WTC11 (cell line): Measurements from ENCODE around the gene POLR3F. TPM values are rescaled to one million over a fixed set of nuclear protein-coding genes. Genes with fewer than 3 reads are reported as not detected.

Source experiments
- ATAC-seq: fragments of 200-7000 bp; cut with Tn5 transposase; 2 replicates; pipeline ENCODE4 v1.10.0; 2021; ENCODE audit warnings: mild to moderate bottlenecking, moderate library complexity
- CTCF ChIA-PET: fragments of 300-600 bp; sonication (Branson Sonifier 250); formaldehyde crosslinking; loops from one replicate; lab custom pipeline; 2021; ENCODE audit warnings: antibody characterized with exemption; lab: Charles Lee
- POLR2A ChIA-PET: fragments of 350-600 bp; sonication (Branson Sonifier 250); formaldehyde crosslinking; loops from one replicate; lab custom pipeline; 2021; ENCODE audit warnings: antibody characterized with exemption; lab: Charles Lee
- DNase-seq: peaks from one replicate; pipeline ENCODE4 v3.0.0; 2021; ENCODE audit warnings: low spot score
- H3K27ac Mint-ChIP-seq: 2 replicates; pipeline ENCODE4 v1.8.0; 2021; ENCODE audit warnings: mixed read lengths
- H3K27me3 Mint-ChIP-seq: 2 replicates; pipeline ENCODE4 v1.8.0; 2021; ENCODE audit warnings: low read depth, mild to moderate bottlenecking, moderate library complexity, mixed read lengths
- H3K36me3 Mint-ChIP-seq: 2 replicates; pipeline ENCODE4 v1.8.0; 2021; ENCODE audit warnings: mixed read lengths
- H3K4me1 Mint-ChIP-seq: 2 replicates; pipeline ENCODE4 v1.8.0; 2022; ENCODE audit warnings: mixed read lengths
- H3K4me3 Mint-ChIP-seq: 2 replicates; pipeline ENCODE4 v1.8.0; 2021; ENCODE audit warnings: mild to moderate bottlenecking, moderate library complexity, mixed read lengths
- H3K9me3 Mint-ChIP-seq: 2 replicates; pipeline ENCODE4 v1.8.0; 2021; ENCODE audit warnings: mixed read lengths
- ELF4 ChIP-seq: sonication (generic); formaldehyde crosslinking; IDR thresholded peaks from 2 replicates; pipeline ENCODE4 v1.8.1; 2022; ENCODE audit warnings: low read depth, mild to moderate bottlenecking, moderate library complexity, missing genetic modification reagents
- ETV6 ChIP-seq: sonication (generic); formaldehyde crosslinking; IDR thresholded peaks from 2 replicates; pipeline ENCODE4 v1.8.1; 2022; ENCODE audit warnings: mild to moderate bottlenecking, missing genetic modification reagents
- FOXJ3 ChIP-seq: sonication (generic); formaldehyde crosslinking; IDR thresholded peaks from 2 replicates; pipeline ENCODE4 v1.9.0; 2021; ENCODE audit warnings: missing genetic modification reagents, mild to moderate bottlenecking, borderline replicate concordance
- HMGA2 ChIP-seq: fragments of 250-450 bp; sonication (Bioruptor Pico); IDR thresholded peaks from 2 replicates; pipeline ENCODE4 v1.4.0; 2021; ENCODE audit warnings: mild to moderate bottlenecking, moderate library complexity
- KAT7 ChIP-seq: sonication (generic); formaldehyde crosslinking; IDR thresholded peaks from 2 replicates; pipeline ENCODE4 v1.8.1; 2023; ENCODE audit warnings: missing genetic modification reagents, mild to moderate bottlenecking, borderline replicate concordance
- NR1H2 ChIP-seq: sonication (generic); formaldehyde crosslinking; IDR thresholded peaks from 2 replicates; pipeline ENCODE4 v1.9.0; 2021; ENCODE audit warnings: mild to moderate bottlenecking, moderate library complexity, missing genetic modification reagents
- PRRX2 ChIP-seq: fragments of 250-450 bp; sonication (Bioruptor Pico); IDR thresholded peaks from 2 replicates; pipeline ENCODE4 v1.8.0; 2021; ENCODE audit warnings: mild to moderate bottlenecking
- RELA ChIP-seq: sonication (generic); formaldehyde crosslinking; IDR thresholded peaks from 2 replicates; pipeline ENCODE4 v1.8.1; 2022; ENCODE audit warnings: missing genetic modification reagents, mild to moderate bottlenecking, borderline replicate concordance
- TEAD4 ChIP-seq: sonication (generic); formaldehyde crosslinking; IDR thresholded peaks from 2 replicates; pipeline ENCODE4 v1.8.0; 2022; ENCODE audit warnings: mild to moderate bottlenecking, missing genetic modification reagents
- ZNF219 ChIP-seq: sonication (generic); formaldehyde crosslinking; IDR thresholded peaks from 2 replicates; pipeline ENCODE4 v1.8.0; 2023; ENCODE audit warnings: missing genetic modification reagents, mild to moderate bottlenecking, borderline replicate concordance
- ZNF317 ChIP-seq: sonication (generic); formaldehyde crosslinking; IDR thresholded peaks from 2 replicates; pipeline ENCODE4 v1.8.1; 2023; ENCODE audit warnings: low read depth, mild to moderate bottlenecking, moderate library complexity, missing genetic modification reagents, borderline replicate concordance
- ZNF396 ChIP-seq: fragments of 250-450 bp; sonication (Bioruptor Pico); IDR thresholded peaks from 2 replicates; pipeline ENCODE4 v1.8.0; 2021; ENCODE audit warnings: mild to moderate bottlenecking, moderate library complexity, borderline replicate concordance
- total RNA-seq: library from RNA; stranded (reverse); gene quantifications from 3 replicates; pipeline ENCODE4 v1.2.3, GENCODE V29; 2021
- TF ChIP-seq, protein P1 (sequence below): fragments of 250-450 bp; sonication (Bioruptor Pico); conservative IDR thresholded peaks from 2 replicates; pipeline ENCODE4 v1.9.0; 2021; ENCODE audit warnings: mild to moderate bottlenecking
- TF ChIP-seq, protein P2 (sequence below): sonication (generic); formaldehyde crosslinking; IDR thresholded peaks from 2 replicates; pipeline ENCODE4 v1.8.1; 2022; ENCODE audit warnings: low read depth, mild to moderate bottlenecking, moderate library complexity, missing genetic modification reagents, borderline replicate concordance
- TF ChIP-seq, protein P3 (sequence below): fragments of 200-600 bp; IDR thresholded peaks from 2 replicates; pipeline ENCODE4 v1.8.0; 2022; ENCODE audit warnings: antibody characterized with exemption
- TF ChIP-seq, protein P4 (sequence below): sonication (generic); formaldehyde crosslinking; IDR thresholded peaks from 2 replicates; pipeline ENCODE4 v1.8.1; 2022; ENCODE audit warnings: low read depth, missing genetic modification reagents, borderline replicate concordance
- TF ChIP-seq, protein P5 (sequence below): sonication (generic); formaldehyde crosslinking; IDR thresholded peaks from 2 replicates; pipeline ENCODE4 v1.8.0; 2022; ENCODE audit warnings: mild to moderate bottlenecking, missing genetic modification reagents
- TF ChIP-seq, protein P6 (sequence below): sonication (generic); formaldehyde crosslinking; IDR thresholded peaks from 2 replicates; pipeline ENCODE4 v1.8.1; 2023; ENCODE audit warnings: mild to moderate bottlenecking, moderate library complexity, missing genetic modification reagents
- TF ChIP-seq, protein P7 (sequence below): fragments of 250-450 bp; sonication (Bioruptor Pico); IDR thresholded peaks from 2 replicates; pipeline ENCODE4 v2.1.2; 2022; ENCODE audit warnings: mild to moderate bottlenecking, moderate library complexity

The POLR3F gene
- total RNA-seq, 1 experiment from 2014 or later, result 12.7 TPM

DNA sequence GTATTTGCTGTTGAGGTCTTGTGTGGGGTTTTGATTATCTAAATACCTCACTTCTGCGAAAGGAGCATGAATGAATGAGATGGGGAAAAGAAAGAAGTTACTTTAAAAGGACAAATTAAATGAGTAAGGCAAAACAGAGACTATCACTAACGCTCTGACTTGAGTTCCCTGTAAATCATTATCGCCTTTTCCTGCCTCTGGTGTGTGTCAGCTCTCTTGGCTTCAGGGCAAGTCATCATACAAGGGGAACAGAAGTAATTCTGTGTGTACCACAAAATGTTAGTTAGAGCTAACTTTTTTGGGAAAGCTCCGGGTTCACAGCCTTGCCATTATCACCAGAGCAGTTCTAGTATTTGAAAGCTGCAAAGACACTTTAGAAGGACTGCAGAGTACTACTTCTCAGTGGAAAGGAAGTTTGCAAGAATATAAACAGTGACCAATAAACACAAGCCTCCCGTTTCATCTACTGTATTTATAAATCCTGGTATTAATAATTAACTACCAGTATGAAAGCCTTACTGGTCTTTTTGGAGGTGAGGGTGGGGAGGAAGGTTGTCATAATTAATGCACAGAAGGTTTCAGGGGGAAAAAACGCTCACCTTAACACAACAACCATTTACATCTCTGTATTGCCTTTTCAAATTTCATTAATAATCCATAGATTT lies 1.5 kb upstream of the POLR3F start (continued):
- TF ChIP-seq, protein P1, sequence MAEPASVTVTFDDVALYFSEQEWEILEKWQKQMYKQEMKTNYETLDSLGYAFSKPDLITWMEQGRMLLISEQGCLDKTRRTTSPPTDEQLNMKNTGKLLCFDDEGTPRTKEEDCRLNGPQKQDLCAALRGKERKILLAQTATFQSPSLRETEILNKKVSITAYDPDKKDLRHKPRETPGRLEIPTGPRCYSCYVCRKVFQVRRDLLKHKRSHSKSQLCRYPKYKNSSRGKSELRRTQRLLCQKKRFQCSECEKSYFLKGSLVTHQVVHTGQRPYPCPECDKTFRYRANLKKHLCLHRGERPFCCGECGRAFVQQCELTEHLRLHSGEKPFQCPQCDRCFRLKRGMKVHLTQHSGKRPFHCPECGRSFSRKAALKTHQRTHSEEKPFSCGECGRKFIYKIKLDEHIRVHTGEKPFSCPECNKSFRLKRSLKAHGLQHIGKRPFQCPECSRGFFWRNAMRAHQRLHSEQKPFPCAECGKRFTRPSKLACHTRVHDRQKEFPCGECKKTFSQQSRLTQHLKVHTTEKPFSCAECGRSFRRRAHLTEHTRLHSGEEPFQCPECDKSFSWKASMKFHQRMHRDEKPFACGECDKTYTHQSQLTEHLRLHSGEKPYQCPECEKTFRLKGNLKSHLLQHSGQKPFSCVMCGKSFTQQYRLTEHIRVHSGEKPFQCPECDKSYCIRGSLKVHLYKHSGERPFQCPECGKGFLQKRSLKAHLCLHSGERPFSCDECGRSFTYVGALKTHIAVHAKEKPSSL (CRISPR knock-in tag), result no peak
- TF ChIP-seq, protein P2, sequence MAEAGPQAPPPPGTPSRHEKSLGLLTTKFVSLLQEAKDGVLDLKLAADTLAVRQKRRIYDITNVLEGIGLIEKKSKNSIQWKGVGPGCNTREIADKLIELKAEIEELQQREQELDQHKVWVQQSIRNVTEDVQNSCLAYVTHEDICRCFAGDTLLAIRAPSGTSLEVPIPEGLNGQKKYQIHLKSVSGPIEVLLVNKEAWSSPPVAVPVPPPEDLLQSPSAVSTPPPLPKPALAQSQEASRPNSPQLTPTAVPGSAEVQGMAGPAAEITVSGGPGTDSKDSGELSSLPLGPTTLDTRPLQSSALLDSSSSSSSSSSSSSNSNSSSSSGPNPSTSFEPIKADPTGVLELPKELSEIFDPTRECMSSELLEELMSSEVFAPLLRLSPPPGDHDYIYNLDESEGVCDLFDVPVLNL (CRISPR knock-in tag), result no peak
- TF ChIP-seq ZNF396 (CRISPR knock-in tag), result no peak
- TF ChIP-seq FOXJ3 (CRISPR knock-in tag), result no peak
- no peak for TF ChIP-seq ETV6 (CRISPR knock-in tag)
- TF ChIP-seq, protein P3, sequence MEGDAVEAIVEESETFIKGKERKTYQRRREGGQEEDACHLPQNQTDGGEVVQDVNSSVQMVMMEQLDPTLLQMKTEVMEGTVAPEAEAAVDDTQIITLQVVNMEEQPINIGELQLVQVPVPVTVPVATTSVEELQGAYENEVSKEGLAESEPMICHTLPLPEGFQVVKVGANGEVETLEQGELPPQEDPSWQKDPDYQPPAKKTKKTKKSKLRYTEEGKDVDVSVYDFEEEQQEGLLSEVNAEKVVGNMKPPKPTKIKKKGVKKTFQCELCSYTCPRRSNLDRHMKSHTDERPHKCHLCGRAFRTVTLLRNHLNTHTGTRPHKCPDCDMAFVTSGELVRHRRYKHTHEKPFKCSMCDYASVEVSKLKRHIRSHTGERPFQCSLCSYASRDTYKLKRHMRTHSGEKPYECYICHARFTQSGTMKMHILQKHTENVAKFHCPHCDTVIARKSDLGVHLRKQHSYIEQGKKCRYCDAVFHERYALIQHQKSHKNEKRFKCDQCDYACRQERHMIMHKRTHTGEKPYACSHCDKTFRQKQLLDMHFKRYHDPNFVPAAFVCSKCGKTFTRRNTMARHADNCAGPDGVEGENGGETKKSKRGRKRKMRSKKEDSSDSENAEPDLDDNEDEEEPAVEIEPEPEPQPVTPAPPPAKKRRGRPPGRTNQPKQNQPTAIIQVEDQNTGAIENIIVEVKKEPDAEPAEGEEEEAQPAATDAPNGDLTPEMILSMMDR, result no peak
- TF ChIP-seq, protein P4, sequence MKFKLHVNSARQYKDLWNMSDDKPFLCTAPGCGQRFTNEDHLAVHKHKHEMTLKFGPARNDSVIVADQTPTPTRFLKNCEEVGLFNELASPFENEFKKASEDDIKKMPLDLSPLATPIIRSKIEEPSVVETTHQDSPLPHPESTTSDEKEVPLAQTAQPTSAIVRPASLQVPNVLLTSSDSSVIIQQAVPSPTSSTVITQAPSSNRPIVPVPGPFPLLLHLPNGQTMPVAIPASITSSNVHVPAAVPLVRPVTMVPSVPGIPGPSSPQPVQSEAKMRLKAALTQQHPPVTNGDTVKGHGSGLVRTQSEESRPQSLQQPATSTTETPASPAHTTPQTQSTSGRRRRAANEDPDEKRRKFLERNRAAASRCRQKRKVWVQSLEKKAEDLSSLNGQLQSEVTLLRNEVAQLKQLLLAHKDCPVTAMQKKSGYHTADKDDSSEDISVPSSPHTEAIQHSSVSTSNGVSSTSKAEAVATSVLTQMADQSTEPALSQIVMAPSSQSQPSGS, result no peak
- TF ChIP-seq TEAD4 (CRISPR knock-in tag), result no peak

DNA sequence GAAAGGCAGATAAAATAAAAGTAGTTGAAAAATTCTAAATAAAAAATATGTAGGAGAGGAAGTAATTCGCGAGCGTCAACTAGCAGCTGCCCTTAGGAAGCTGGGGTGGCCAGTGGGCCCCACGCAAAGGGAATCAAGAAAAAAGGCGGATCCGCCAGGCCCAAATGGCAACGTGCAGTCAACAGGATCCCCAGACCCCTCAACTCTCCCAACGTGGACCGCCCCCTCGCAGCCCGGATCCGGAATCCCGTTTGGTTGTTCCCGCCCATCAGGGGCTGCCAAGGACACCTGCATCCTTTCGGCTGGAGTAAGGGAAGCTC lies 656 bp upstream of the POLR3F start:
- Mint-ChIP-seq H3K9me3 (no peaks in the 10 kb centered on the region), H3K27me3 (no peaks in the 10 kb centered on the region), H3K36me3 (peaks cover 6% of the 10 kb centered on the region; the same call in 1 of the 2 replicates), H3K27ac (peak overlapping the region; percentile 100), H3K4me3 (peak overlapping the region; percentile 99), H3K4me1 (peaks cover 12% of the 10 kb centered on the region)
- TF ChIP-seq, protein P5, sequence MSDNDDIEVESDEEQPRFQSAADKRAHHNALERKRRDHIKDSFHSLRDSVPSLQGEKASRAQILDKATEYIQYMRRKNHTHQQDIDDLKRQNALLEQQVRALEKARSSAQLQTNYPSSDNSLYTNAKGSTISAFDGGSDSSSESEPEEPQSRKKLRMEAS, result peak; percentile 50; the same call in 1 of the 2 replicates
- no peak for TF ChIP-seq PRRX2 (CRISPR knock-in tag)
- TF ChIP-seq, protein P6, sequence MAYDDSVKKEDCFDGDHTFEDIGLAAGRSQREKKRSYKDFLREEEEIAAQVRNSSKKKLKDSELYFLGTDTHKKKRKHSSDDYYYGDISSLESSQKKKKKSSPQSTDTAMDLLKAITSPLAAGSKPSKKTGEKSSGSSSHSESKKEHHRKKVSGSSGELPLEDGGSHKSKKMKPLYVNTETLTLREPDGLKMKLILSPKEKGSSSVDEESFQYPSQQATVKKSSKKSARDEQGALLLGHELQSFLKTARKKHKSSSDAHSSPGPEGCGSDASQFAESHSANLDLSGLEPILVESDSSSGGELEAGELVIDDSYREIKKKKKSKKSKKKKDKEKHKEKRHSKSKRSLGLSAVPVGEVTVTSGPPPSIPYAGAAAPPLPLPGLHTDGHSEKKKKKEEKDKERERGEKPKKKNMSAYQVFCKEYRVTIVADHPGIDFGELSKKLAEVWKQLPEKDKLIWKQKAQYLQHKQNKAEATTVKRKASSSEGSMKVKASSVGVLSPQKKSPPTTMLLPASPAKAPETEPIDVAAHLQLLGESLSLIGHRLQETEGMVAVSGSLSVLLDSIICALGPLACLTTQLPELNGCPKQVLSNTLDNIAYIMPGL (CRISPR knock-in tag), result peak; percentile 15; the same call in 1 of the 2 replicates
- ChIA-PET CTCF (interaction anchor here (0.8 to 1.1 kb wide), 5 partner anchors 25 to 86 kb away, joined by 3 to 5 read pairs (median 3); partner anchors contain the start of gene SEC23B), POLR2A (interaction anchor here (0.8 to 2.0 kb wide), 4 partner anchors 30 to 178 kb away, joined by 3 to 21 read pairs (median 5); partner anchors contain the start of genes RBBP9, SEC23B and ZNF133)
- ATAC-seq (peak; percentile 84), DNase-seq (no peak)

DNA sequence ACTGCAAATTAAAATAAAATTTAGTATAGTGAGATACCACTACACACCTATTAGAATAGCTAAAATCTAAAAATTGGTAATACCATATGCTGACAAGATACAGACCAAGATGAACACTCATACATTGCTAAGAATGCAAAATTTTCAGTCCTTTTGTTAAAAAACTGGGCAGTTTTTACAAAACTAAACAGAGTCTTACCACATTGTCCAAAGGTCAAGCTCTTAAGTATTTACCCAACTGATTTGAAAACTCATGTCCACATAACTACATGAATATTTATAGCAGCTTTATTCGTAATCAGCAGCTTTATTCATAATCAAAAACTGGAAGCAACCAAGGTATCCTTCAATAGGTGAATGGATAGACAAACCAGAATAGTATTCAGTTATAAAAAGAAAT lies 10.0 kb downstream of the POLR3F start:
- POLR2A ChIA-PET, result no interaction called here
- ATAC-seq, result no peak
- Mint-ChIP-seq H3K4me1 (no peaks in the 10 kb centered on the region), H3K36me3 (peaks cover 40% of the 10 kb centered on the region), H3K27ac (no peak overlapping the region), H3K27me3 (no peaks in the 10 kb centered on the region), H3K4me3 (no peak overlapping the region), H3K9me3 (no peaks in the 10 kb centered on the region)
- DNase-seq, result no peak
- no peak for TF ChIP-seq HMGA2 (CRISPR knock-in tag)
- TF ChIP-seq ELF4 (CRISPR knock-in tag), result no peak
- no peak for TF ChIP-seq KAT7 (CRISPR knock-in tag)
- no peak for TF ChIP-seq ZNF317 (CRISPR knock-in tag)
- no peak for TF ChIP-seq TEAD4 (CRISPR knock-in tag)
- no peak for TF ChIP-seq ZNF219 (CRISPR knock-in tag)
- TF ChIP-seq RELA (CRISPR knock-in tag), result no peak
- TF ChIP-seq NR1H2 (CRISPR knock-in tag), result no peak
- TF ChIP-seq, protein P7, sequence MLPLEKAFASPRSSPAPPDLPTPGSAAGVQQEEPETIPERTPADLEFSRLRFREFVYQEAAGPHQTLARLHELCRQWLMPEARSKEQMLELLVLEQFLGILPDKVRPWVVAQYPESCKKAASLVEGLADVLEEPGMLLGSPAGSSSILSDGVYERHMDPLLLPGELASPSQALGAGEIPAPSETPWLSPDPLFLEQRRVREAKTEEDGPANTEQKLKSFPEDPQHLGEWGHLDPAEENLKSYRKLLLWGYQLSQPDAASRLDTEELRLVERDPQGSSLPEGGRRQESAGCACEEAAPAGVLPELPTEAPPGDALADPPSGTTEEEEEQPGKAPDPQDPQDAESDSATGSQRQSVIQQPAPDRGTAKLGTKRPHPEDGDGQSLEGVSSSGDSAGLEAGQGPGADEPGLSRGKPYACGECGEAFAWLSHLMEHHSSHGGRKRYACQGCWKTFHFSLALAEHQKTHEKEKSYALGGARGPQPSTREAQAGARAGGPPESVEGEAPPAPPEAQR, result no peak
- CTCF ChIA-PET, result no interaction called here
